ENCODE data around the gene TMEFF2. TPM values are rescaled to one million over a fixed set of nuclear protein-coding genes. Genes with fewer than 3 reads are reported as not detected.

Gene TMEFF2
- total RNA-seq, 2 donors from 2014 or later: 3.2 to 55.8 TPM

- no peak overlapping the region for H3K27ac ChIP-seq
- TF ChIP-seq POLR2AphosphoS5 (IDR thresholded peaks at IDR 0.05) (no peak), POLR2A (IDR thresholded peaks at IDR 0.05) (no peak), CTCF (IDR thresholded peaks at IDR 0.05) (no peak)
- no peaks in the 10 kb centered on the region for H3K4me1 ChIP-seq (replicated peaks)
- no peaks in the 10 kb centered on the region for H3K27me3 ChIP-seq (replicated peaks; ENCODE audit: insufficient read depth)
- no peaks in the 10 kb centered on the region for H3K9me3 ChIP-seq
- 83% methylated on average over 1 of the region's 1 CpG for WGBS
- H3K4me3 ChIP-seq: no peak overlapping the region
- DNase-seq (ENCODE audit: low spot score): no peak
- intact Hi-C loops (cut with DNase I): loop anchor here (5.0 to 10.0 kb wide), 2 partner anchors 95 to 122 kb away; no protein-coding TSS in a partner anchor
- no peaks in the 10 kb centered on the region for H3K36me3 ChIP-seq
Observed at GRCh38 chr2:192030289-192030688, 164.4 kb downstream of the TMEFF2 start.

- no peak overlapping the region for H3K4me3 ChIP-seq
- no peak overlapping the region for H3K27ac ChIP-seq
- TF ChIP-seq POLR2A (IDR thresholded peaks at IDR 0.05) (no peak), POLR2AphosphoS5 (IDR thresholded peaks at IDR 0.05) (no peak), CTCF (IDR thresholded peaks at IDR 0.05) (no peak)
- H3K36me3 ChIP-seq: no peaks in the 10 kb centered on the region
- no peak for DNase-seq (ENCODE audit: low spot score)
- no peaks in the 10 kb centered on the region for H3K4me1 ChIP-seq (replicated peaks)
- intact Hi-C loops (cut with DNase I): no loop called here
- no peaks in the 10 kb centered on the region for H3K9me3 ChIP-seq
- 87% methylated on average over 2 of the region's 2 CpGs for WGBS
- no peaks in the 10 kb centered on the region for H3K27me3 ChIP-seq (replicated peaks; ENCODE audit: insufficient read depth)
Observed at GRCh38 chr2:192029089-192029488, 165.6 kb downstream of the TMEFF2 start.

- DNase-seq (ENCODE audit: low spot score): no peak
- no peaks in the 10 kb centered on the region for H3K9me3 ChIP-seq
- no peaks in the 10 kb centered on the region for H3K4me1 ChIP-seq (replicated peaks)
- no peaks in the 10 kb centered on the region for H3K36me3 ChIP-seq
- 79% methylated on average over 1 of the region's 1 CpG for WGBS
- intact Hi-C loops (cut with DNase I): no loop called here
- no peaks in the 10 kb centered on the region for H3K27me3 ChIP-seq (replicated peaks; ENCODE audit: insufficient read depth)
- no peak for TF ChIP-seq CTCF (IDR thresholded peaks at IDR 0.05)
- no peak overlapping the region for H3K4me3 ChIP-seq
- no peak overlapping the region for H3K27ac ChIP-seq
Observed at GRCh38 chr2:192026825-192027120, 168.0 kb downstream of the TMEFF2 start.

GRCh38 chr2:192026059-192026824 lies 168.5 kb downstream of the TMEFF2 start:
- TF ChIP-seq POLR2A (IDR thresholded peaks at IDR 0.05): no peak
- TF ChIP-seq POLR2AphosphoS5 (IDR thresholded peaks at IDR 0.05): no peak
- no peak for TF ChIP-seq CTCF (IDR thresholded peaks at IDR 0.05)
- DNase-seq (ENCODE audit: low spot score): no peak

GRCh38 chr2:192025637-192026036 lies 169.1 kb downstream of the TMEFF2 start:
- TF ChIP-seq CTCF (IDR thresholded peaks at IDR 0.05) (no peak), POLR2AphosphoS5 (IDR thresholded peaks at IDR 0.05) (no peak), POLR2A (IDR thresholded peaks at IDR 0.05) (no peak)
- Histone ChIP-seq H3K27me3 (replicated peaks; ENCODE audit: insufficient read depth) (no peaks in the 10 kb centered on the region), H3K4me3 (no peak overlapping the region), H3K9me3 (no peaks in the 10 kb centered on the region), H3K36me3 (no peaks in the 10 kb centered on the region), H3K4me1 (replicated peaks) (no peaks in the 10 kb centered on the region), H3K27ac (no peak overlapping the region)
- WGBS: 62% methylated on average over 4 of the region's 4 CpGs
- DNase-seq (ENCODE audit: low spot score): no peak
- intact Hi-C loops (cut with DNase I): no loop called here

More at GRCh38 chr2:192026059-192026824, 168.5 kb downstream of the TMEFF2 start:
- WGBS: 37% methylated on average over 7 of the region's 7 CpGs
- intact Hi-C loops (cut with DNase I): no loop called here
- no peaks in the 10 kb centered on the region for H3K36me3 ChIP-seq
- no peak overlapping the region for H3K4me3 ChIP-seq
- H3K9me3 ChIP-seq: no peaks in the 10 kb centered on the region
- no peaks in the 10 kb centered on the region for H3K4me1 ChIP-seq (replicated peaks)
- H3K27me3 ChIP-seq (replicated peaks; ENCODE audit: insufficient read depth): no peaks in the 10 kb centered on the region
- H3K27ac ChIP-seq: no peak overlapping the region

Measured in prostate gland (tissue), 2 donors.